ENCODE data around the gene DELE1. TPM values are rescaled to one million over a fixed set of nuclear protein-coding genes. Genes with fewer than 3 reads are reported as not detected.

The DELE1 gene
- total RNA-seq, 2 experiments from 2014 or later: 60.0 to 61.1 TPM

- Mint-ChIP-seq H3K36me3 (ENCODE audit: low read depth) (peaks cover 98% of the 10 kb centered on the region), H3K27ac (no peak overlapping the region)
Measured at GRCh38 chr5:141982626-141983025, 59.0 kb downstream of the DELE1 start.

DNA sequence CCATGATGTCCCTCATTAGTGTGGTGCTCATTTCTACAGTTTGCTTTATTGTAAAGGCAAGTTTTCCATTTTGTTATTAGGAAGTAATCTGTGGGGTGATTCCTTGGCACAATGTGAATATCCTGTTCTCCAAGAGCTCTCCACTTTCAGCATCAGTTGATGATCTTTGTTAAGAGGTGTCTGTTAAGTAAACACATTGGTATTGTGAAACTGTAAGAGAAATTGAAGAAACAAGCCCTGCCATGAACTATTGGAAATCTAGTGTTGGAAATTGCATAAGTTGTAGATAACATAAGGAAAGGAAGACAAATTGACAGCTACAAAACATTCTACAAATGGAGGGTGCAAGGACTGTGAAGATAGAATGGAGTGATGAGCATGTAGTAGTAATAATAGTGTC, 62.4 kb downstream of the DELE1 start:
- POLR2A ChIA-PET: no interaction called here
- no peak overlapping the region for H3K27ac ChIP-seq (ENCODE audit: low read depth in 1 of 2, low read length in 2 of 2)
- H3K9me3 Mint-ChIP-seq: no peaks in the 10 kb centered on the region
- no peak overlapping the region for H3K4me3 ChIP-seq (ENCODE audit: low read length)
- H3K27me3 ChIP-seq (ENCODE audit: control insufficient read depth in 1 of 2, insufficient read depth in 2 of 2, low read length in 2 of 2): no peaks in the 10 kb centered on the region
- intact Hi-C loops (cut with DNase I, micrococcal nuclease): no loop called here
- CTCF ChIA-PET: interaction anchor here (1.2 to 1.3 kb wide), 2 partner anchors 17 to 25 kb away, joined by 4 read pairs; partner anchors contain the start of gene RNF14
- H3K4me1 Mint-ChIP-seq (ENCODE audit: low read depth): no peaks in the 10 kb centered on the region
- no peaks in the 10 kb centered on the region for H3K4me1 ChIP-seq (ENCODE audit: insufficient read depth, low read length)
- ATAC-seq (ENCODE audit: poor library complexity) (no peak), DNase-seq (no peak)
- no peaks in the 10 kb centered on the region for H3K27me3 Mint-ChIP-seq
- H3K9me3 ChIP-seq (ENCODE audit: control insufficient read depth in 1 of 2, insufficient read depth in 1 of 2, low read length in 2 of 2): no peaks in the 10 kb centered on the region
- H3K4me3 Mint-ChIP-seq: no peak overlapping the region
- peaks cover 86% of the 10 kb centered on the region for H3K36me3 Mint-ChIP-seq (ENCODE audit: low read depth)
- H3K36me3 ChIP-seq (ENCODE audit: insufficient read depth, low read length): peaks cover 71% of the 10 kb centered on the region
- no peak overlapping the region for H3K27ac Mint-ChIP-seq
- TF ChIP-seq, protein P1, sequence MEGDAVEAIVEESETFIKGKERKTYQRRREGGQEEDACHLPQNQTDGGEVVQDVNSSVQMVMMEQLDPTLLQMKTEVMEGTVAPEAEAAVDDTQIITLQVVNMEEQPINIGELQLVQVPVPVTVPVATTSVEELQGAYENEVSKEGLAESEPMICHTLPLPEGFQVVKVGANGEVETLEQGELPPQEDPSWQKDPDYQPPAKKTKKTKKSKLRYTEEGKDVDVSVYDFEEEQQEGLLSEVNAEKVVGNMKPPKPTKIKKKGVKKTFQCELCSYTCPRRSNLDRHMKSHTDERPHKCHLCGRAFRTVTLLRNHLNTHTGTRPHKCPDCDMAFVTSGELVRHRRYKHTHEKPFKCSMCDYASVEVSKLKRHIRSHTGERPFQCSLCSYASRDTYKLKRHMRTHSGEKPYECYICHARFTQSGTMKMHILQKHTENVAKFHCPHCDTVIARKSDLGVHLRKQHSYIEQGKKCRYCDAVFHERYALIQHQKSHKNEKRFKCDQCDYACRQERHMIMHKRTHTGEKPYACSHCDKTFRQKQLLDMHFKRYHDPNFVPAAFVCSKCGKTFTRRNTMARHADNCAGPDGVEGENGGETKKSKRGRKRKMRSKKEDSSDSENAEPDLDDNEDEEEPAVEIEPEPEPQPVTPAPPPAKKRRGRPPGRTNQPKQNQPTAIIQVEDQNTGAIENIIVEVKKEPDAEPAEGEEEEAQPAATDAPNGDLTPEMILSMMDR (IDR thresholded peaks at IDR 0.05): no peak

More at GRCh38 chr5:141982626-141983025, 59.0 kb downstream of the DELE1 start:
- TF ChIP-seq, protein P1 (IDR thresholded peaks at IDR 0.05): no peak
- no peak overlapping the region for H3K27ac ChIP-seq (ENCODE audit: low read depth in 1 of 2, low read length in 2 of 2)
- no peaks in the 10 kb centered on the region for H3K9me3 ChIP-seq (ENCODE audit: control insufficient read depth in 1 of 2, insufficient read depth in 1 of 2, low read length in 2 of 2)
- H3K36me3 ChIP-seq (ENCODE audit: insufficient read depth, low read length): peaks cover 84% of the 10 kb centered on the region
- DNase-seq: no peak
- Mint-ChIP-seq H3K27me3 (no peaks in the 10 kb centered on the region), H3K4me3 (no peak overlapping the region), H3K9me3 (no peaks in the 10 kb centered on the region), H3K4me1 (ENCODE audit: low read depth) (peaks cover 4% of the 10 kb centered on the region)
- no peaks in the 10 kb centered on the region for H3K27me3 ChIP-seq (ENCODE audit: control insufficient read depth in 1 of 2, insufficient read depth in 2 of 2, low read length in 2 of 2)
- ChIA-PET POLR2A (no interaction called here), CTCF (no interaction called here)
- H3K4me3 ChIP-seq (ENCODE audit: low read length): no peak overlapping the region
- ATAC-seq (ENCODE audit: poor library complexity): no peak
- intact Hi-C loops (cut with DNase I, micrococcal nuclease): no loop called here
- no peaks in the 10 kb centered on the region for H3K4me1 ChIP-seq (ENCODE audit: insufficient read depth, low read length)

DNA sequence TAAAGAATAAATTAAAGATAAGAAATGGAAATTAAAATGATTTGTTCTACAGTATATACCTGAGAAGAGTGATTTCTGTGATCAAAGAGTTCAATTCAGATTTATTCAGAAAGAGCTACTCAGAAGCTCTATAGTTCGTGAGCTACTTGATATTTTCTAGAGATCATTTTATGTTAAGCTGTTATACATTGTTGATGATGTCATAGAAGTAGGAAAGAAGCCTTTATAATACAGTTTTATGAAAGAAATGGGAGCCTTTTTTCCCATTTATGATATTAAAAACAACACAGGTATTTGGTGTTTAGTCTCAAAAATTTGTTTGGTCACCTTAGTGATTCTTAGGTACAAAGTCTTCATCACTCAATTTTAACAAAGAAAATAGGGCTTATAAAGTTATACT, 66.0 kb downstream of the DELE1 start:
- ATAC-seq (ENCODE audit: poor library complexity): no peak

More for the DNA sequence above, 66.0 kb downstream of the DELE1 start:
- Histone ChIP-seq H3K27me3 (ENCODE audit: control insufficient read depth in 1 of 2, insufficient read depth in 2 of 2, low read length in 2 of 2) (no peaks in the 10 kb centered on the region), H3K27ac (ENCODE audit: low read depth in 1 of 2, low read length in 2 of 2) (no peak overlapping the region), H3K4me1 (ENCODE audit: insufficient read depth, low read length) (no peaks in the 10 kb centered on the region), H3K4me3 (ENCODE audit: low read length) (no peak overlapping the region), H3K9me3 (ENCODE audit: control insufficient read depth in 1 of 2, insufficient read depth in 1 of 2, low read length in 2 of 2) (no peaks in the 10 kb centered on the region), H3K36me3 (ENCODE audit: insufficient read depth, low read length) (peaks cover 65% of the 10 kb centered on the region)
- no peak for DNase-seq
- intact Hi-C loops (cut with DNase I, micrococcal nuclease): loop anchor here (5.0 to 10.0 kb wide), 2 partner anchors 558 to 895 kb away; no protein-coding TSS in a partner anchor
- ChIA-PET POLR2A (interaction anchor here (0.5 to 1.6 kb wide), 3 partner anchors 26 to 361 kb away, joined by 3 to 4 read pairs (median 4); no protein-coding TSS in a partner anchor), CTCF (interaction anchor here (0.6 to 3.1 kb wide), 8 partner anchors 21 to 724 kb away, joined by 3 to 14 read pairs (median 4); partner anchors contain the start of genes GNPDA1 and RNF14)
- no peak overlapping the region for H3K27ac Mint-ChIP-seq
- no peaks in the 10 kb centered on the region for H3K9me3 Mint-ChIP-seq
- H3K4me1 Mint-ChIP-seq (ENCODE audit: low read depth): peaks cover 6% of the 10 kb centered on the region
- no peak overlapping the region for H3K4me3 Mint-ChIP-seq
- no peaks in the 10 kb centered on the region for H3K27me3 Mint-ChIP-seq
- TF ChIP-seq, protein P1 (IDR thresholded peaks at IDR 0.05): no peak
- peaks cover 77% of the 10 kb centered on the region for H3K36me3 Mint-ChIP-seq (ENCODE audit: low read depth)

Other genes with a start within 250 kb of the DELE1 start
- gene ARAP3, start 241.6 kb upstream of the DELE1 start, total RNA-seq: under 1 TPM; 0.30 to 0.31 TPM
- gene PCDH1, start 45.5 kb upstream of the DELE1 start, total RNA-seq: under 1 TPM in 1 of 2 experiments, not detected in 1; 0.17 TPM
- not detected for gene PCDH12, start 34.3 kb downstream of the DELE1 start, total RNA-seq
- gene RNF14, start 45.2 kb downstream of the DELE1 start, total RNA-seq: 10 to 100 TPM in 1 of 2 experiments, 1 to 10 TPM in 1; 8.9 to 10.7 TPM
- gene GNPDA1, start 89.2 kb downstream of the DELE1 start, total RNA-seq: 1 to 10 TPM; 5.8 to 6.6 TPM
- 100 to 1,000 TPM; 185 to 192 TPM for gene NDFIP1, start 184.9 kb downstream of the DELE1 start, total RNA-seq

All from CD4-positive, alpha-beta T cell (primary cell).